ENCODE data around the gene PTPRK.

The PTPRK gene
- 1.2 to 1.9 reads per million in 2 donors for total RNA-seq

DNA sequence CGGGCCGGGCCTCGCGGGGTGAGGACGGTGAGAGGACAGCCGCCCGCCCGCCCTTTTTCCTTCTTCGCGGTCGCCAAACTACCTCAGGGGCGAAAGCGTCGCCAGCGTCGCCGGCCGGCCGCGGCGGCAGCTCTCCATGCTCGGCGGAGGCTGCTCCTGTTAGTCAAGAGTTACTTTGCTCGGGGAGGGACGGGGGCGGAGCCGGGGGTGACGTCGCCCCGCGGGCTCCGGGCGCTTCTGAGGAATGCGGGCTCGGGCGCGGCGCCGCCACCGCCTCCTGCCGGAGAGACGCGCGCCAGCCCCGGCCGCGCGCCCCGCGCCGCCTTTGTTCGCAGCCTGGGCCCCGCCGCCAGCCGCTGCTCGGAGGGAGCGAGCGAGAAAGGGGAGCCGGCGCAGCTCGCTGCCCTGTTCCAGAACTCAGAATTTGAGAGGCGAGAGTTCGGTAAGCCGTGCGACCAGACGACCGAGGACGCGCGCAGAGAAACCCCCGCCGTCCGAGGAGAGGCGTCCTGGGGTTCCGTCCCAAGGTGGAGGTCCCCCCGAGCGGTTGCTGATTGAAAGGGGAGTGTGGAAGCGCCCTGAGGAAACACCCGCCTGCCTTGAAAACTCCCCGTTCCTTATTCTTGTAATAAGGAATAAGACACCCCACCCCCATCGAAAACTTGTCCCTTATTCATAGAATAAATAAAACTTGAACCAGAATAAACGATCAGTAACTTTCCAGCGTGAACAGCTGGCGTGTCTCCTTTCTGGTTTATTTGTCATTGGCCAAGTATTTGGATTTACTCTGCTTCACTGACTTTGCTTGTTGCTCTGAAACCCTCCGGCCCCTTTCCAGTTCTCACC is at the start of gene PTPRK:
Gene PTPRK (minus strand): TSS at position 164 of the 846 bp plus-strand sequence. CDS start 241 bp downstream, outside the sequence.
- peak; percentile 72 for DNase-seq

DNA sequence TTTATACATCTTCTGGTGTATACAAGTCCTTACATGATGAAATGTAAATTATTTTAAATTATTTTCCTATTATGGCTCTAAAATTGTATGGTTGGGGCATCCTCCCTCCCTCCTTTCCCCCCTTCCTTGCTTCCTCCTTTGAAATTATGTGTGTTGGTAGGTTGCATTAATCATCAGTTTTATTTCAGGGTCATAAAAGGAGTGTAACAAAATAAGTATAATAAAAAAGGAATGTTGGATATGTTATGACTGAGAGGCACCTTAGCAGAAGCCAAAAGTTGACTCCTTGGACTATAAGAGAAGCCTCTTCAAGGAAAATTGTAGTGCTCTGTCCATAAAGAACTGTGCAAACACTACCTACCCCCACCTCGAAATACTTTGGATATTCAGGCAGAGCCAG is 46.6 kb upstream of the PTPRK start:
- no peak for DNase-seq

DNA sequence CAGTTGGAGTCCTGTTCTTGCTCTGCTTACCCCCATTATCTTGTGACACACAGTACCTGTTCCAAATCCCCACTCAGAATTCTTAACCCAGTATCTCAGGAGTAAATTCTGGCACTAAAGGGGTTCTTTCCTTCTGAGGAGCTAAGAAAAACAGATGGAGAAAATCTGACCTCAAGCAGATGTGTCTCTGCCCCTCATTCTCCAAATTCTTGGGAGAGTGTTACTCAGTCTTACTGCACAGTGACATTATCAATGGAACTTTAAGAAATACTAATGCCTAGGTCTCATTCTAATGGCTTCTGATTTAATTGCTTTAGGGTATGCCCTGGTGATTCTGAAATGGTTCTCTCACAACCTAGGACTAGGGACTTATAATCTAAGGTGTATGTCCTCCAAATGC is 40.6 kb upstream of the PTPRK start:
- no peak for DNase-seq

DNA sequence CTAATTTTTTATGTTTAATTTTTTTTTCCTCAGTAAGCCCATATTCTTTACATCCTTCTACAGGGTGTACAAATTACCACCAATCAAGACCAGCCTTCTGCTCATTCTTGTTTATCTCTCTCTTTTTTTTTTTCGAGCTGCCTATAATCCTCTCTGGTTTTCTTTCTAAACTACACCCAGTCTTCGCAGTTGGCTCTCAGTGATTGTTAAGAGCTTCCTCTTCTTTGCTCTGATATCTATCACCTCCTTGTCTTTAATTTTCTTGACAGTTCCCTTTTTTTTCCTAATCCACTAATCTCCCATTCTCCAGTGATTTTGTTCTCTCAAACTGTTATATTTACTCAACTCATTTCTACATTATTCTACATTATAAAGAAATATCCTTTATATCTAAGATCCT is 38.5 kb upstream of the PTPRK start:
- no peak for DNase-seq

DNA sequence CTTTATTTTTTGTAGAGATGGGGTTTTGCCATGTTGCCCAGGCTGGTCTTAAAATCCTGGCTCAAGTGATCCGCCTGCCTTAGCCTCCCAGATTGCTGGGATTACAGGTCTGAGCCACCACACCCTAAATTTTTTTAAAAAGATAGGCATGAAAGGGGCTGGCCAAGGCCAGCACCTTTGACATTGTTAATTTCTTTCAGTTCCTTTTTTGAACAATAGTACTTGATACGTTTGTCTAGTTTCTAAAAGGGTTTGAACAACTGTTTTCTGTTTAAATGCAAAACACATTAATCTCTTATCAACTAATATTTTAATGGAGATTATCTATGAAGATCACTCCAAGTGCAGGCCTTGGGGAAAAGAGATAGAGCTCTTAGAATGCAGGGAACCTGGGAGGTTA is 37.6 kb upstream of the PTPRK start:
- no peak for DNase-seq

DNA sequence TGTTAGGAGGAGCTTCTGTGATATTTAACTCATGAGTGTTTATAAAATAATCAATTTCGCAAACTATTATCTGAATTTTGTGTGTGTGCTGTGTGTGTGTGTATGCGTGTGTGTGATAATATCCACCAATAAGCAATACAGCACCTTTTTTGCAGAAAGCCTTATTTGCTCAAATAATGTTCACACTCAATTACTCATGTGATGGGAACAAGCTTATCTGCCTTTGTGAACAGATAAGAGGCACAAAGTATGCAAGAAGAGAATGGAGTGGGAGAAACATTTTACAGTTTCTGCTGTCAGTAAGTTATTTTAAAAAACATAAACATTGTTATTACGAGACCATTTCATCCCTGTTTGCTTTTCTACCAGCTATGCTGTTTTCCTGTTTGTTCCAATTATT is 36.7 kb upstream of the PTPRK start:
- DNase-seq = no peak

DNA sequence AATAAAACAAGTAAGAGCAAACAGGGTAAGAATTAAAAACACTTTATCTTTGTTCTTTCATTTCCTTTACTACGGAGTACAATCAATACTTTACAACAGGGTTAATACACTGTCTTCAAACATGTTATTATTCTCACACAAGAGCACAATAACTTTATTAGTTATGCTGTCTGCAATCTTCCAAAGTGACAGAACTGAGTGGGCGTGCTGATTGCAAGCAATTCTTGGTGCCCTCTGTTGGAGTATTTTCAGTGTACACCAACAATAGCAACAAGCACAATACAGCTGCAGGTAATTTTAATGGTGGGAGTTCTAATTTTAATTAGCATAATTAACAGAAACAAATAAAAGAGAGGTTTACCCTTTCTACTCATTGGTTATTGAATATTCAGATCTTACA is 33.9 kb upstream of the PTPRK start:
- DNase-seq = no peak

DNA sequence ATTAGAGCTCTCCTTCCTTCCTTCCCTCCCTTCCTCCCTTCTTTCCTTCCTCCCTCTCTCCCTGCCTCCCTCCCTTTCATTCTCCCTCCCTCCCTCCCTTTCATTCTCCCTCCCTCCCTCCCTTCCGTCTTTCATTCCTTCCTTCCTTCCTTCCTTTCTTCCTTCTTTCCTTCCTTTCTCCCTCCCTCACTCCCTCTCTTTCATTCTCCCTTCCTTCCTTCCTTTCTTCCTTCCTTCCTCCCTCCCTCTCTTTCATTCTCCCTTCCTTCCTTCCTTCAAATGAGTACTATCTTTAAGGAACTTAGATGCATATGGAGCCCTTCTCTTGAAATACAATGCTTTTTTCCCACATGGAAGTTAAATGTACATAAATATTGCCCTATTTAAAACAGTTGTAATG is 20.9 kb upstream of the PTPRK start:
- no peak for DNase-seq

DNA sequence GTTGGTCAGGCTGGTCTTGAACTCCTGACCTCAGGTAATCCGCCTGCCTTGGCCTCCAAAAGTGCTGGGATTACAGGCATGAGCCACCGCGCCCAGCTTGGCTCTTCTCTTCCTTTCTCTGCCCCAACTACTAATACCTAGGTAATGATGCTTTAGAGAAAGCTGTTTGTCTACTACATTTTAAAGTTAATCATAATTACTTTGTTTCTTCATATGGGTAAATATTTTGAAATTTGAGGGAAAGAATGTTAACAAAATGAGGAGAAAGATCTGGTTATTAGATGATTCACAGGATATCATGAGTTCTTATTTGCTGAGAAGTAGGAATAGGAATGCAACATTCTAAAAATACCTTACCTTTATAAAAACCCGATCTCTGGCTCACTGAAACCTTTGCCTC is 18.4 kb upstream of the PTPRK start:
- no peak for DNase-seq

DNA sequence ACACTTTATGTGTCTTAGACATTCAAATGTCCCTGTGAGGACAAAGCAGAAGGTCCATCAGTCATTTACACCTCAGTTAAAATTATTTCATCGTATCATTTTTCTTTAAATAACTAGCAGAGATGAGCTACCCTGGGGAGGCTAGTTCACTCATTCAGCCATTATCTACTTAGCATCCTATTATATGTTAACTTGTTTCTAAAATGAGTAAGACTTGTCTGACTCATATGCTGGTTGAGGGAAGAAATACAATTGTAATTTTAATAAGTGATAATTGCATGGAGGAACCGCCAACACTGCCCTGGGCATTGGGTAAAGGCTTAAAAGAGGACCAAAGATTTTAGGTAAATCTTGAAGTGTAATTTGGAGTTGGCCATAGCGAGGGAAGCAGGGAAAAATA is 12.4 kb upstream of the PTPRK start:
- no peak for DNase-seq

DNA sequence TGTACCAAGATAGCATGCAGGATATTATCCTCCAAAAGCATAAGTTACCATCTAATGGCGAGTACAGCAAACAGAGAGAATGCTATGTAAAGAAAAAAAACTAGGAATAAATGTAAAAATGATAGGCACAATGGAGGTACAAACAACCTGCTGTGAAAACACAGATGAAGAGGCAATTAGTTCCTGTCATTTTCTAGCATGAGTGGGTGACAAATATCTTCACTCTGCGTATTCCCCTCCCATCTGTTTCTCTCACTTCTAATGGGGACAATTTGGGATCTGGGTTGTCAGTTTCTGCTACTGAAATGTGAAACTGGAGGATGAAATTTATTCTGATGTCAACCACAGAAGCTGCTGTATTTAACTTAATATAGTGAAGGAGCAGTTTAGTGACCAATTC is 11.7 kb upstream of the PTPRK start:
- DNase-seq = no peak

DNA sequence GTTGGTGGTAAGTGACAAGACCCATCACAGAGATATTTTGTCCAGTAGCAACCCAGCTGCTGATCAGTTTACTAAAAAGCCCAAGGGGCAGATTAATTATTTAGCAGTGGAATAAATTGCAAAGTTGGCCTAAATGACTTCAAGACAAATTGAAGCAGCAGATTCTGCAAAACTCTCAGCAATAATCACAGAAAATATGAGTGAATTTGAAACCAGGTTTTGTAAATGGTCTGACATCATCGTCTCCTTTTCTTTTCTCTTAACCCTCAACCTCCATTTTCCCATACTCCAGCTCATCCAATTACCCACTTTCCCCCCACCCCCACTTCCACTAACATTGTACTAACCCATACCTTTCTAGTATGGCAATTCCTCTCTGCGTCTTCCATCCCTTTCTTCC is 11.3 kb upstream of the PTPRK start:
- no peak for DNase-seq

DNA sequence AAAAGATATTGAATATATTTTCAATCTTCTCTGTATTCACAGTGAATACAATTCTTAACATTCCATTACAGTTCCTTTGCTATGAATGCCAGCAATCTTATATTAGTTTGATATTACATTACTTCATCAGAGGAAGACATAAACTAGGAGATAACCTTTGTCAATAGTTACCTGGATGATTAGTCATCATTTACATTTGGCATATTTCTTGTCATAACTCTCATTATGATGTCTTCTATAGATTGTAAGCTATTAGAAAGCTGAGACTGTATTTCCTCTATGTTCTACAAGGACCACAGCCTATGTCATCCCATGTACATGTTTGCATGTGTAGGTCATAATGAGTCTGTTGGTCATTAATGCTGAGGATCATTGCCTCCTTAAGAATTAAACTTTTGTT is 7.8 kb upstream of the PTPRK start:
- no peak for DNase-seq

DNA sequence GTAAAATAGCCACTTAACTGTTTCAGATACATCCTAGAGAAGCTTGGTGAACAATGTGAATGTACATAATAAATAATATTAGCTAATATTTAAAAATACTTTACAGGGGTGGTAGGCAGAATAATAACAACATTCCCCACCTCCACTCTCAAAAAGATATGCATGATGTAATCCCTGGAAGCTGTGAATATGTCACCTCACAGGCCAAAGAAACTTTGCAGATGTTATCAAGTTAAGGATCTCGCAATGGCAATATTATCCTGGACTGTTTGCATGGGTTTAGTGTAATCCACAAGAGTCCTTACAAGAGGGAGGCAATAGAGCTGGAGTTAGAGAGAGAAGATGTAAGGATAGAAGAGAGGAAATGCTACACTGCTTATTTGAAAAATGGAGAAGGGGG is 7.0 kb upstream of the PTPRK start:
- no peak for DNase-seq

DNA sequence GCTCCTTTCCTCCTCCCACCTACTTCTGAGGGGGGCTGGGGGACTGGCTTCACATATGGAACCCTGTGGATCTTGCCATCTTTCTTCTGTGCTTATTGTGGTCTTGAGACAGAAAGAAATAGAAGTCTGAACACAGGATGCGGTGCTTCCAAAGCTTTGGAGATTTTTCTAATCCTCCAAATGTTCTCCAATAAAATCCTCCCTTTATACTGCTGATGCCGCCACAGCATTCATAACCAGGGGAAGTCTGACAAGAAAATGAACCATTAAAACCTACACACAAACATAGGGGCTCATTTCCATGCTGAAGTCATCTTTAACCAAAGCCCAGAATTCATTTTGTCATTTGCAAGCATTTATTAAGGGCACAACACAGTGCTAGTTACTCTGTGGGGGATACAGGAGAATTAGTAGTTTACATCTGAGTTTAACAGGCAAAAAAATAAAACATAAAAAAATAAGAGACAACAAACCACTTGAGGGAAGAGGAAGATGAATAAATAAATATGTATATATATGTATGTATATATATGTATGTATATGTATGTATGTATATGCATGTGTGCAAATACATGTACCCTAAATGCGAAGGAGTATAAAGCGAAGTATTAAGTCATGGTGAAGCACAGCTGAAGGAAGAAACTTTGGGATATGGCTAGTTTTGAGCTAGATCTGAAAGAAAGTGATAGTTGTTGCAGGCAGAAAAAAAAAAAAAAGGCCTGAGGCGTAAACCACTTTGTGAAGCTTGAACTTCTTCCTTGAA is 5.9 kb upstream of the PTPRK start:
- no peak for DNase-seq

DNA sequence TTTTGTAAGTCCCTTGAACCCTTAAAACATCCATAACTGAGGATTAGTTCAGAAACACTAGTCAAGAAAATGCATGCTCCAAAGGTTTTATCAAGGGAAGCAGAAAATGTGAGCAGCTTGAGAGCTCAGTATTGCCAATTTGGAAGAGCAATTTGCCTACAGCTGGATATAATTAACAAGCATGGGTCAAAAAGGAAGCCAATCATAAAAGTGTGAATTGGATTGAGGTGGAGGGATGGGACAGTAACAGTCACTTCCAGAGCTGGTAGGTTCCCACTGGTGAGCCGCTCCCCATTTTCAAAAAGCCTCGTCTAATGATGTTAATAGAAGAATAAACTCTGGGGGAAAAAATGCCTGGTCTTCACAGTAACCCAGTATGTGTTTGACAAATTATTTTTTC is 5.0 kb upstream of the PTPRK start:
- DNase-seq = no peak

DNA sequence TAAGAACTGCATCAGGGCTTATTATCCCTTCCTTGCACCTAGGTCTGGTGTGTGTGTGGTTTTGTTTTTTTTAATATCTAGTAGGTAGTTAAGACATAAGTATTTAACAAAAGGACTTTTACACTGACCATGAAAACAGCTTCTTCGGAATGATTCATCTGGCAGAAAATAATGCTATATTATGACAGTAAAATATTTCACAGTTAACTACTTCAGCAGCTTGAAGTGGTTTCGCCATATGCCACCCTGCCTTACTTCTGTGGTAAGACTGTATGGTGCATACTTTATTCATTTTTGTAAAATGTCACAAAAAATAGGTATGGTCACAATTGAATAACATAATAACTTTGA is 858 bp upstream of the PTPRK start:
- no peak for DNase-seq

DNA sequence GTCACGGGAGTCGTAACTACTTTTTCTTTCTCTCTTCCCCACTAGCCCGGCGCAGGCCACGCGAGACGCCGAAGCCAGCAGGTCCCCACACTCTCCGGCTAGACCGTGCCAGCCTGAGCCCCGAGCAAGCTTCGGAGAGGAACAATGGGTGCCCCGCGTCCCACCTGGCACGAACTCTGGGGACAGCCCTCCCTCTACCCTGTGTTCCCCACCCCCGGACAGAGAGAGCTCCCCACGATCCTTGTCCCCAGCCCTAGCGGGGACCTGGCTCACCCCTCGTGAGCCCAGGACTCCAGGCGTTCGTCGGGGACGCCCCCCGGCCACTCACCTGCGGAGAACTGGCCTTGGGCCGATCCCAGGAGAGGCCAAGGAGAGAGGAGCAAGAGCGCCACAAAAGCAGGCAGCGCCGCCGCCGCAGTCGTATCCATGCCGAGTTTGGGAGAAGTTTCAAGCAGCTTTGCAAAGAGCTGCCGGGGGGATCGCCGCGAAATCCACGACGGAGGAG is 416 bp downstream of the PTPRK start:
- DNase-seq = peak; percentile 12

DNA sequence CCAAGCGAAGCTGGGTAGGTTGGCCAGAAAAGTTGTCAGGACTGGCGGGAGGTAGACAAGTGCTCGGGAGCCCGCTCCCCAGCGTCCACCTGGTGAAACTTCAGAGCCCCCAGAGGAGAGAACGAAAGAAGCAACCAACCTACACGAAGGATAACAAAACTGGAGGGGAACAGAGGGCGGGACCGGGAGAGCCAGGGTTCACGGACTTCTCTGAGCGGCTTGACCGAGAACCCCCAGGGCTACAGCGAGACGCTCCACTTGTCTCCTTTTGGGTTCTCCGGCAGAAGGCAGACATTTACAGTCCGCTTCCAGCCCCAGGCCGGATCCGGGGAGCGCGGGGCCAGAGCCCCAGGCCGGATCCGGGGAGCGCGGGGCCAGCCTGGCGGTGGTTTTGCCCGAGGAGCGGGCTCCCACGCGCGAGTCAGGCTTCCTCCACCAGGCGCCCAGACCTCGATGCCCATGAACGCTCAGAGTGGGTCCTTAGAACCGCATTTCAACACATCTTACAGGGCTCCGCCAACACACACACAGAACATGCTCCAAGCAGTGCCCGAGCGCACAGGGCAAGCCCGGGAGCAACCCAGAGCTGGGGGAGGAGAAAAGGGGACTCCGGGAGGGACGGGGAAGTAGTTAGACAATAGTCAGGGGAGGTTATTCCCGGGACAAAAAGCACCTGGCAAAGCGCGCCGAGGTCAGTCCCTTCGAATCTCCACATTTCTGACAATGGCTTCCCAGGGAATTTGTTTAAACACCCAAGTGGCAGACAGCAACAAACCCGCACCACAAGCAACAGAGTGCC is 1.1 kb downstream of the PTPRK start:
- DNase-seq = peak; percentile 1

DNA sequence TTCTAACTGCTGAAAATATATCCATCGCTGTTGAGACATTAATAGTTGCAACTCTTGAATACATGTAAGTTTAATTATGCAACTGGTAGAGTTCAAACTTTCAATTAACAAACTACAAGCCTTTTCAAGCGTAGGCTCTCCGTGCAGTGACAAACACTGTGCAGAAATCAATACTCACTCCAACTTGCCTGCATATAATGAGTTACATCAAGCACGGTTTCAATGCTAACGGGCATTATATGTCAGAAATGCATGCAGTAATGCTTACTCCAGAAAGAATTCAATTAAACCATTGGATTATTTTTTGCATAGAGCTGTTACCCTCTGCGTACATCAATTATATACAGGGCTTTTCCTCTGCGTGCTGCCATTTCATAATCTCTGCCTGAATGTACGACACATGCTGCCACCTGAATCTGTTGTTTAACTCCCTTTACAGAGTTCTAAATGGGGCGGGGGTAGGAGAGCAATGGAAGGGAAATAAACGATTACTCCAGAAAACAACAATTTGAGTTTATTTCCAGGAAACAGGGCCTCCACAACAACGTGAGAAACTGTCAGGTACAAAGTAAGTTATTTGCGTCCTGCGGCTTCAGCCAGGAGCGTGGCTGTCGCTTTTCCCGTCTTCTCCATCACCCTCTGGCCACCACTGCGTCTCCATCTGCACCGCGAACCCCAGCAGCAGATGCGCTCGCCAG is 1.8 kb downstream of the PTPRK start:
- DNase-seq = no peak

DNA sequence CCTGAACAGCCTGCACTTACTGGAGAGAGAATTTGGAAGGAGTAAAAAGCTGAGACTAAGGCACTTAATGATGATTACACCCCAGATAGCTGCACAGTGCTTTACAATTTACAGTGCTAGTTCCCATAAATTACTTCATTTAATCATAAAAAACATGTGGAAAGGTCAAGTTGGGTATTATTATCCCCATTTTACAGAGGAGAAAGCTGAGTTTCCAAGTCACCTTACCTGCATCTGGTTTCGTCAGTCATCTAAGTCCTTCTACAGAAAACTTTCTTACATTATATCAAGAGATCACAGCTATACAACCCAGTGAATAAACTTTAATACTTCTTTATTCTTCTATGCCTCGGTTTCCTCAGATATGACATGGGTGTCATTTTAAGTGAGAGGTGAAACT is 3.3 kb downstream of the PTPRK start:
- DNase-seq = no peak

DNA sequence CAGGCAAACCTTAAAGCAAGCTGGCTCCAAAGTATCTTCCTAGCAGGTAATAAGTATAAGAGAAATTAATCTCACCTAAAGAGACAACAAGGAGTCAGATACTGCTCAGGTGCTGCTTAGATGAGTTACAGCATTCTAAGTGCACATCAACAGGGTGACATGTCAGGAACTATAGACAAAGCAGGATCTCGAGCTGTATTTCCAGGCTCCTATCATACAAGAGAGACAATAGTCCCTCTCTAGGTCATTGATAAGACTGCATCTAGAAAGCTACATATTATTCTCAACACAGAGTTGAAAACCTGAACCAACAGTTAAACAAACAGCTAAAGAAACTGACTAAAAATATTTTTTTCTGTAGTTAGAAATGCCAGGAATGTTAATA is 3.9 kb downstream of the PTPRK start:
- no peak for DNase-seq

All from T-helper 9 cell (primary cell).